Measurements from ENCODE around the gene SLC9C2.

DNA sequence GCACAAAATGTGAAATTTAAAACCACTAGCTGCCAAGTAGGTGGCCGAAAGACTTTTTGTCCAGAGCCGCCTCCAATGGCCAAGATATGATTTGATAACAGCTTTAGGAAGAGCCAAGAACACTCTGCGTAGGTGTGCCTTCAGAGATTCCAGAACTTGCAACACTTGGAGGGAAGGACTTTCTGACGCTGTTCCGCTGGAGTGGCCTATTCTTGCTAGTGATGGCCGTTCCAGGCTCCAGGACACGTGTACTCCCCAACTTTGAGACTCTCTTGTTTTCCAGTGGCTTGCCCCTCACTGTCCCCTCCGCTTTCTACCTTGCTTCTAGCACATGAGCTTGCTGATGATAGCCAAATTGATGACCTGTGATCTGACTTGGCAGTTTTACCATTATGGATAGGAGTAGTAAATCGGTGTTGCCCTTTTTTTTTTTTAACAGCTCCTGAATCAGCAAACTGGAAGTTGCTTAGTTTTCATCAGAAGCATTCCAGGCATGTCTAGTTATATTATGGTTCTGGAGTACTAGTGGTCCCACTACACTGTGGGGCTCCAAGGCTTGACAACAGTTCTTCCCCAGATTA, 124.7 kb downstream of the SLC9C2 start:
- TF ChIP-seq, protein P1, sequence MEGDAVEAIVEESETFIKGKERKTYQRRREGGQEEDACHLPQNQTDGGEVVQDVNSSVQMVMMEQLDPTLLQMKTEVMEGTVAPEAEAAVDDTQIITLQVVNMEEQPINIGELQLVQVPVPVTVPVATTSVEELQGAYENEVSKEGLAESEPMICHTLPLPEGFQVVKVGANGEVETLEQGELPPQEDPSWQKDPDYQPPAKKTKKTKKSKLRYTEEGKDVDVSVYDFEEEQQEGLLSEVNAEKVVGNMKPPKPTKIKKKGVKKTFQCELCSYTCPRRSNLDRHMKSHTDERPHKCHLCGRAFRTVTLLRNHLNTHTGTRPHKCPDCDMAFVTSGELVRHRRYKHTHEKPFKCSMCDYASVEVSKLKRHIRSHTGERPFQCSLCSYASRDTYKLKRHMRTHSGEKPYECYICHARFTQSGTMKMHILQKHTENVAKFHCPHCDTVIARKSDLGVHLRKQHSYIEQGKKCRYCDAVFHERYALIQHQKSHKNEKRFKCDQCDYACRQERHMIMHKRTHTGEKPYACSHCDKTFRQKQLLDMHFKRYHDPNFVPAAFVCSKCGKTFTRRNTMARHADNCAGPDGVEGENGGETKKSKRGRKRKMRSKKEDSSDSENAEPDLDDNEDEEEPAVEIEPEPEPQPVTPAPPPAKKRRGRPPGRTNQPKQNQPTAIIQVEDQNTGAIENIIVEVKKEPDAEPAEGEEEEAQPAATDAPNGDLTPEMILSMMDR (conservative IDR thresholded peaks at IDR 0.05), result no peak
- TF ChIP-seq EZH2 (IDR thresholded peaks at IDR 0.05; ENCODE audit: low read depth), result no peak
